HCT116 (cell line): Measurements from ENCODE around the gene KRT2. TPM values are rescaled to one million over a fixed set of nuclear protein-coding genes. Genes with fewer than 3 reads are reported as not detected.

Experiments
- ATAC-seq: fragments of 200-7000 bp; cut with Tn5 transposase; 2 replicates; pipeline ENCODE4 v1.9.1; 2020; ENCODE audit warnings: mild to moderate bottlenecking, moderate library complexity
- BruUV-seq: library from RNA; stranded (reverse); fragments of 400-500 nt; replicated peaks from 2 replicates; lab custom pipeline; 2021; lab: Mats Ljungman, UMichigan
- CTCF ChIA-PET: fragments of 300-600 bp; sonication (Branson Sonifier 250); formaldehyde crosslinking; loops from one replicate; lab custom pipeline; 2021; ENCODE audit warnings: antibody characterized with exemption; lab: Charles Lee
- POLR2A ChIA-PET: fragments of 300-600, 350-600 bp; sonication (Branson Sonifier 250); formaldehyde crosslinking; loops from one replicate; lab custom pipeline; 2021; ENCODE audit warnings: antibody characterized with exemption; lab: Charles Lee
- RAD21 ChIA-PET, 2 experiments: fragments of 300-600 bp; sonication (Branson Sonifier 250); formaldehyde crosslinking; loops; one replicate each; lab custom pipeline; 2023; ENCODE audit warnings: low total read pairs in 2 of 2; ENCODE audit not compliant: uncharacterized antibody in 2 of 2, unreplicated experiment in 2 of 2, low non-redundant PET in 1 of 2; lab: Charles Lee
- DNase-seq: peaks from one replicate; pipeline ENCODE4 v3.0.0-alpha.2; 2010; ENCODE audit warnings: low read depth, low spot score
- H2AFZ ChIP-seq: fragments of 200-600 bp; shearing (Covaris generic), sonication (generic); 2 replicates; pipeline ENCODE4 v1.6.1; 2017; ENCODE audit warnings: low read depth, mixed run types, mixed read lengths, antibody characterized with exemption, low read length; ENCODE audit not compliant: poor library complexity, severe bottlenecking
- H3K27ac ChIP-seq: 2 replicates; pipeline ENCODE4 v1.5.1; 2012; ENCODE audit warnings: low read depth, low read length
- H3K27me3 ChIP-seq: fragments of 200-600 bp; sonication (generic); 2 replicates; pipeline ENCODE4 v1.6.1; 2016; ENCODE audit warnings: mixed run types, low read length, mixed read lengths; ENCODE audit not compliant: insufficient read depth
- H3K36me3 ChIP-seq, 2 experiments: fragments of 200-500 bp in 1 of 2; fragments of 200-600 bp in 1 of 2; sonication (Bioruptor generic) in 1 of 2; sonication (generic) in 1 of 2; 2 replicates each; pipeline versions ENCODE4 v1.5.1 to v1.6.1; 2014 to 2016; ENCODE audit warnings: low read length in 2 of 2, inconsistent platforms in 1 of 2, mixed read lengths in 1 of 2, mixed run types in 1 of 2; ENCODE audit not compliant: insufficient read depth in 2 of 2, control insufficient read depth in 1 of 2
- H3K4me1 ChIP-seq, 2 experiments: fragments of 200-600 bp in 1 of 2; sonication (generic) in 1 of 2; 2 replicates each; pipeline versions ENCODE4 v1.5.1 to v1.6.1; 2012 to 2017; ENCODE audit warnings: low read length in 2 of 2, inconsistent platforms in 1 of 2, mild to moderate bottlenecking in 1 of 2, mixed read lengths in 1 of 2, mixed run types in 1 of 2, moderate library complexity in 1 of 2; ENCODE audit not compliant: insufficient read depth in 2 of 2, control insufficient read depth in 1 of 2
- H3K4me2 ChIP-seq: fragments of 200-600 bp; sonication (generic); 2 replicates; pipeline ENCODE4 v1.6.1; 2017; ENCODE audit warnings: mixed run types, low read length, mixed read lengths
- H3K4me3 ChIP-seq, 2 experiments: fragments of 200-600 bp in 1 of 2; sonication (generic) in 1 of 2; replicated peaks in 1 of 2; 2 replicates each; pipeline ENCODE4 v1.5.1; 2011 to 2016; ENCODE audit warnings: low read length in 2 of 2, control low read depth in 1 of 2, low read depth in 1 of 2, mild to moderate bottlenecking in 1 of 2, mixed read lengths in 1 of 2, mixed run types in 1 of 2
- H3K79me2 ChIP-seq: fragments of 200-600 bp; sonication (generic); 2 replicates; pipeline ENCODE4 v1.6.1; 2017; ENCODE audit warnings: mild to moderate bottlenecking, mixed run types, low read length, moderate library complexity, mixed read lengths; ENCODE audit not compliant: insufficient read depth
- H3K9ac ChIP-seq: fragments of 200-600 bp; sonication (generic); 2 replicates; pipeline ENCODE4 v1.6.1; 2016; ENCODE audit warnings: low read length, mixed read lengths
- H3K9me2 ChIP-seq: fragments of 200-600 bp; sonication (generic), shearing (Covaris generic); 2 replicates; pipeline ENCODE4 v1.6.1; 2017; ENCODE audit warnings: mixed run types, mild to moderate bottlenecking, moderate library complexity; ENCODE audit not compliant: insufficient read depth
- H3K9me3 ChIP-seq, 2 experiments: fragments of 200-500 bp in 1 of 2; fragments of 200-600 bp in 1 of 2; sonication (Bioruptor generic) in 1 of 2; sonication (generic) in 1 of 2; 2 replicates each; pipeline ENCODE4 v1.6.1; 2014 to 2017; ENCODE audit warnings: low read length in 2 of 2, mixed read lengths in 2 of 2, inconsistent platforms in 1 of 2, low read depth in 1 of 2, mild to moderate bottlenecking in 1 of 2, mixed run types in 1 of 2, moderate library complexity in 1 of 2; ENCODE audit not compliant: control insufficient read depth in 1 of 2, insufficient read depth in 1 of 2
- H4K20me1 ChIP-seq: fragments of 200-600 bp; sonication (generic), shearing (Covaris generic); 2 replicates; pipeline ENCODE4 v1.6.1; 2017; ENCODE audit warnings: mixed run types, mild to moderate bottlenecking, moderate library complexity; ENCODE audit not compliant: insufficient read depth
- CEBPB ChIP-seq: IDR thresholded peaks from 2 replicates; pipeline ENCODE4 v1.6.1; 2012; ENCODE audit warnings: low read depth
- EGR1 ChIP-seq: IDR thresholded peaks from 2 replicates; pipeline ENCODE4 v1.6.1; 2012; ENCODE audit warnings: low read depth
- EZH2 ChIP-seq: fragments of 200-600 bp; sonication (generic); IDR thresholded peaks from 2 replicates; pipeline ENCODE4 v1.6.1; 2017; ENCODE audit warnings: antibody characterized with exemption, mixed run types
- EZH2phosphoT487 ChIP-seq: fragments of 200-600 bp; IDR thresholded peaks from 2 replicates; pipeline ENCODE4 v1.6.1; 2018; ENCODE audit warnings: antibody characterized with exemption, borderline replicate concordance
- FOSL1 ChIP-seq: IDR thresholded peaks from 2 replicates; pipeline ENCODE4 v1.6.1; 2012; ENCODE audit warnings: low read depth
- JUND ChIP-seq: IDR thresholded peaks from 2 replicates; pipeline ENCODE4 v1.6.1; 2012
- POLR2A ChIP-seq: IDR thresholded peaks from 2 replicates; pipeline ENCODE4 v1.7.0; 2011; ENCODE audit warnings: borderline replicate concordance; ENCODE audit not compliant: insufficient read depth, insufficient read length; ENCODE audit errors: extremely low read depth
- POLR2AphosphoS5 ChIP-seq: IDR thresholded peaks from 2 replicates; pipeline ENCODE4 v1.6.1; 2011; ENCODE audit warnings: mild to moderate bottlenecking, low read depth, low read length, moderate library complexity
- RAD21 ChIP-seq: IDR thresholded peaks from 2 replicates; pipeline ENCODE4 v1.6.1; 2012; ENCODE audit warnings: low read depth, mild to moderate bottlenecking
- SRF ChIP-seq: IDR thresholded peaks from 2 replicates; pipeline ENCODE4 v1.6.1; 2012; ENCODE audit warnings: low read depth
- TCF7L2 ChIP-seq: IDR thresholded peaks from 2 replicates; pipeline ENCODE4 v1.7.0; 2011; ENCODE audit warnings: borderline replicate concordance, inconsistent platforms; ENCODE audit not compliant: insufficient read depth, insufficient read length; ENCODE audit errors: extremely low read depth
- YY1 ChIP-seq: IDR thresholded peaks from 2 replicates; pipeline ENCODE4 v1.6.1; 2011; ENCODE audit warnings: low read length, low read depth, moderate library complexity, mild to moderate bottlenecking; ENCODE audit not compliant: insufficient replicate concordance; ENCODE audit errors: extremely low read depth
- ZFX ChIP-seq: fragments of 450-650 bp; IDR thresholded peaks from 2 replicates; pipeline ENCODE4 v1.6.1; 2017
- ZNF274 ChIP-seq: fragments of 200-500 bp; sonication (Bioruptor generic); IDR thresholded peaks from 2 replicates; pipeline ENCODE4 v1.6.1; 2014; ENCODE audit warnings: mild to moderate bottlenecking, low read depth, low read length, inconsistent platforms
- intact Hi-C: fragments of 100-400 bp; cut with micrococcal nuclease; formaldehyde crosslinking; loops from 2 replicates; pipeline ENCODE4 v1.10.0; 2022
- total RNA-seq: library from RNA; stranded (reverse); gene quantifications from one replicate; pipeline ENCODE4 v1.2.1, GENCODE V29; 2021; ENCODE audit not compliant: unreplicated experiment
- TF ChIP-seq, protein P1 (sequence below): IDR thresholded peaks from 2 replicates; pipeline ENCODE4 v1.6.1; 2012
- TF ChIP-seq, protein P2 (sequence below): IDR thresholded peaks from 2 replicates; pipeline ENCODE4 v1.6.1; 2012; ENCODE audit warnings: low read depth

KRT2 gene
- total RNA-seq, 1 experiment from 2014 or later: not detected

DNA sequence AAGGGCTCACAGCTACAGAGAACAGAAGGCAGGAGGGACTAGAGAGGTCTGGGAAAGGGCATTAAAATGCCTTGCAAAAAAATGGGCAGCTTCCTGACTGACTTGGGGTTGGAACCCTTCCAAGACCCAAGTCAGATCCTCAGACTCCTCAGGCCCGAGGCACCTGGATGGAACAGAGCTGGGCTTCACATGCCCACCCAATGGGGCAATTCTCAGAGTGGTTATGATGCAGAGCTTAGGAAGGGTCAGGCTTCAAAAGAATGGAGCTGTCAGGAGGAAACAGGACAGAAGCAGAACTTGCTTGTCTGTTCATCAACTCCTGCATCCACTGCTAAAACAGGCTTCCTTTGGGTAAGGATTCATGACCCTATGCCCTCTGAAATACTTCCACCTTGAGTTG, 37.9 kb upstream of the KRT2 start:
- DNase-seq (no peak), ATAC-seq (no peak)
- no peaks in the 10 kb centered on the region for H3K36me3 ChIP-seq
- RAD21 ChIA-PET: no interaction called here
- no peak overlapping the region for H3K4me3 ChIP-seq
- TF ChIP-seq JUND (no peak), FOSL1 (no peak), POLR2AphosphoS5 (no peak)
- H2AFZ ChIP-seq: no peak overlapping the region
- POLR2A ChIA-PET: interaction anchor here (1.0 kb wide), 1 partner anchor 16 kb away, joined by 3 read pairs; no protein-coding TSS in a partner anchor
- no peak overlapping the region for H3K9ac ChIP-seq
- no peaks in the 10 kb centered on the region for H3K27me3 ChIP-seq
- intact Hi-C loops: no loop called here
- H4K20me1 ChIP-seq: no peaks in the 10 kb centered on the region
- H3K79me2 ChIP-seq: no peaks in the 10 kb centered on the region
- no TSS peak for BruUV-seq
- H3K9me3 ChIP-seq: no peaks in the 10 kb centered on the region
- no peak overlapping the region for H3K27ac ChIP-seq
- no peaks in the 10 kb centered on the region for H3K9me2 ChIP-seq
- CTCF ChIA-PET: interaction anchor here (0.6 kb wide), 1 partner anchor 760 kb away, joined by 3 read pairs; no protein-coding TSS in a partner anchor
- peaks cover 2 to 17% of the 10 kb centered on the region in 2 experiments; a peak in 3 of 4 replicates for H3K4me1 ChIP-seq
- no peak overlapping the region for H3K4me2 ChIP-seq

DNA sequence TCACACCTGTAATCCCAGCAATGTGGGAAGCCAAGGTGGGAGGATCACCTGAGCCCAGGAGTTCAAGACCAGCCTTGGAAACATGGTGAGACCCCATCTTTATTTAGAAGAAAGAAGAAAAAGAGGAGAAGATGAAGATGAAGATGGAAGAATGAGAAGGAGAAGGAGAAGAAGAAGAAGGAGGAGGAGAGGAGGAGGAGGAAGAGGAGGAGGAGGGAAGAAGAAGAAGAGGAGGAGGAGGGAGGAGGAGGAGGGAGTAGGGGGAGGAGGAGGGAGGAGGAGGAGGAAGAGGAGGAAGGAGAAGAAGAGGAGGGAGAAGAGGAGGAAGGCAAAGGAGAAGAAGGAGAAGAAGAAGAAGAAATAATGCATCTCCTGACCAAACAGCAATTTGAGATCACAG, 37.2 kb upstream of the KRT2 start:
- no peak overlapping the region for H3K4me3 ChIP-seq
- TF ChIP-seq JUND (no peak), EZH2phosphoT487 (no peak), YY1 (no peak), POLR2A (no peak), TCF7L2 (no peak), ZFX (no peak), CEBPB (no peak), RAD21 (no peak), SRF (no peak), EGR1 (no peak), EZH2 (no peak), ZNF274 (no peak)
- TF ChIP-seq, protein P1, sequence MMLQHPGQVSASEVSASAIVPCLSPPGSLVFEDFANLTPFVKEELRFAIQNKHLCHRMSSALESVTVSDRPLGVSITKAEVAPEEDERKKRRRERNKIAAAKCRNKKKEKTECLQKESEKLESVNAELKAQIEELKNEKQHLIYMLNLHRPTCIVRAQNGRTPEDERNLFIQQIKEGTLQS: no peak
- TF ChIP-seq, protein P2, sequence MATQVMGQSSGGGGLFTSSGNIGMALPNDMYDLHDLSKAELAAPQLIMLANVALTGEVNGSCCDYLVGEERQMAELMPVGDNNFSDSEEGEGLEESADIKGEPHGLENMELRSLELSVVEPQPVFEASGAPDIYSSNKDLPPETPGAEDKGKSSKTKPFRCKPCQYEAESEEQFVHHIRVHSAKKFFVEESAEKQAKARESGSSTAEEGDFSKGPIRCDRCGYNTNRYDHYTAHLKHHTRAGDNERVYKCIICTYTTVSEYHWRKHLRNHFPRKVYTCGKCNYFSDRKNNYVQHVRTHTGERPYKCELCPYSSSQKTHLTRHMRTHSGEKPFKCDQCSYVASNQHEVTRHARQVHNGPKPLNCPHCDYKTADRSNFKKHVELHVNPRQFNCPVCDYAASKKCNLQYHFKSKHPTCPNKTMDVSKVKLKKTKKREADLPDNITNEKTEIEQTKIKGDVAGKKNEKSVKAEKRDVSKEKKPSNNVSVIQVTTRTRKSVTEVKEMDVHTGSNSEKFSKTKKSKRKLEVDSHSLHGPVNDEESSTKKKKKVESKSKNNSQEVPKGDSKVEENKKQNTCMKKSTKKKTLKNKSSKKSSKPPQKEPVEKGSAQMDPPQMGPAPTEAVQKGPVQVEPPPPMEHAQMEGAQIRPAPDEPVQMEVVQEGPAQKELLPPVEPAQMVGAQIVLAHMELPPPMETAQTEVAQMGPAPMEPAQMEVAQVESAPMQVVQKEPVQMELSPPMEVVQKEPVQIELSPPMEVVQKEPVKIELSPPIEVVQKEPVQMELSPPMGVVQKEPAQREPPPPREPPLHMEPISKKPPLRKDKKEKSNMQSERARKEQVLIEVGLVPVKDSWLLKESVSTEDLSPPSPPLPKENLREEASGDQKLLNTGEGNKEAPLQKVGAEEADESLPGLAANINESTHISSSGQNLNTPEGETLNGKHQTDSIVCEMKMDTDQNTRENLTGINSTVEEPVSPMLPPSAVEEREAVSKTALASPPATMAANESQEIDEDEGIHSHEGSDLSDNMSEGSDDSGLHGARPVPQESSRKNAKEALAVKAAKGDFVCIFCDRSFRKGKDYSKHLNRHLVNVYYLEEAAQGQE: no peak
- H3K27me3 ChIP-seq: no peaks in the 10 kb centered on the region
- ATAC-seq: no peak
- no TSS peak for BruUV-seq
- no peak overlapping the region for H2AFZ ChIP-seq
- ChIA-PET RAD21 (no interaction called here), CTCF (no interaction called here), POLR2A (no interaction called here)
- H3K9me2 ChIP-seq: no peaks in the 10 kb centered on the region
- no peaks in the 10 kb centered on the region for H4K20me1 ChIP-seq
- H3K36me3 ChIP-seq: no peaks in the 10 kb centered on the region
- H3K9me3 ChIP-seq: no peaks in the 10 kb centered on the region
- peaks cover 2 to 17% of the 10 kb centered on the region in 2 experiments; a peak in 3 of 4 replicates for H3K4me1 ChIP-seq
- intact Hi-C loops: no loop called here
- H3K79me2 ChIP-seq: no peaks in the 10 kb centered on the region
- no peak overlapping the region for H3K9ac ChIP-seq
- H3K27ac ChIP-seq: no peak overlapping the region
- no peak overlapping the region for H3K4me2 ChIP-seq
- no peak for DNase-seq
